ENCODE results near the gene CEP57L1. TPM values are rescaled to one million over a fixed set of nuclear protein-coding genes. Genes with fewer than 3 reads are reported as not detected.

Gene CEP57L1
- total RNA-seq, 1 experiment from 2014 or later, result 20.7 TPM

- ChIA-PET RAD21 (ENCODE audit: low non-redundant PET in 1 of 2, low total read pairs in 2 of 2, uncharacterized antibody in 2 of 2, unreplicated experiment in 2 of 2) (no interaction called here), CTCF (no interaction called here), POLR2A (no interaction called here)
- Histone ChIP-seq H4K20me1 (ENCODE audit: insufficient read depth) (no peaks in the 10 kb centered on the region), H3K9me2 (ENCODE audit: insufficient read depth) (no peaks in the 10 kb centered on the region), H3K4me2 (ENCODE audit: low read length) (no peak overlapping the region), H3K27me3 (ENCODE audit: insufficient read depth, low read length) (no peaks in the 10 kb centered on the region), H3K27ac (ENCODE audit: low read depth, low read length) (no peak overlapping the region), H3K4me3 (replicated peaks in 1 of 2; ENCODE audit: low read depth in 1 of 2, low read length in 2 of 2) (no peak overlapping the region), H3K79me2 (ENCODE audit: insufficient read depth, low read length) (no peaks in the 10 kb centered on the region), H3K9ac (ENCODE audit: low read length) (no peak overlapping the region), H2AFZ (ENCODE audit: low read depth, low read length, poor library complexity, severe bottlenecking) (no peak overlapping the region), H3K4me1 (ENCODE audit: control insufficient read depth in 1 of 2, insufficient read depth in 2 of 2, low read length in 2 of 2) (peaks cover 0 to 4% of the 10 kb centered on the region in 2 experiments; a peak in 2 of 4 replicates), H3K9me3 (ENCODE audit: control insufficient read depth in 1 of 2, insufficient read depth in 1 of 2, low read depth in 1 of 2, low read length in 2 of 2) (no peaks in the 10 kb centered on the region), H3K36me3 (ENCODE audit: control insufficient read depth in 1 of 2, insufficient read depth in 2 of 2, low read length in 2 of 2) (no peaks in the 10 kb centered on the region)
- no peak for TF ChIP-seq CTCF (IDR thresholded peaks at IDR 0.05 in 2 of 3, conservative IDR thresholded peaks at IDR 0.05 in 1 of 3; ENCODE audit: borderline replicate concordance in 1 of 3, insufficient read depth in 1 of 3, low read depth in 2 of 3, low read length in 2 of 3)
- TF ChIP-seq ZBTB33 (IDR thresholded peaks at IDR 0.05; ENCODE audit: extremely low read depth, insufficient replicate concordance, low read length), result no peak
- no peak for TF ChIP-seq EZH2 (IDR thresholded peaks at IDR 0.05)
- TF ChIP-seq TCF7L2 (IDR thresholded peaks at IDR 0.05; ENCODE audit: borderline replicate concordance, extremely low read depth, insufficient read depth, insufficient read length), result no peak
- no peak for TF ChIP-seq RAD21 (IDR thresholded peaks at IDR 0.05; ENCODE audit: low read depth)
- no peak for TF ChIP-seq CEBPB (IDR thresholded peaks at IDR 0.05; ENCODE audit: low read depth)
- TF ChIP-seq EZH2phosphoT487 (IDR thresholded peaks at IDR 0.05; ENCODE audit: borderline replicate concordance), result no peak
- TF ChIP-seq YY1 (IDR thresholded peaks at IDR 0.05; ENCODE audit: extremely low read depth, insufficient replicate concordance, low read depth, low read length), result no peak
- no peak for TF ChIP-seq ZNF274 (IDR thresholded peaks at IDR 0.05; ENCODE audit: low read depth, low read length)
- no peak for TF ChIP-seq MAX (IDR thresholded peaks at IDR 0.05)
- no peak for TF ChIP-seq CBX3 (IDR thresholded peaks at IDR 0.05; ENCODE audit: low read depth)
- no peak for TF ChIP-seq SIN3A (IDR thresholded peaks at IDR 0.05; ENCODE audit: low read depth)
- TF ChIP-seq FOSL1 (IDR thresholded peaks at IDR 0.05; ENCODE audit: low read depth), result no peak
- TF ChIP-seq SP1 (IDR thresholded peaks at IDR 0.05; ENCODE audit: low read depth), result no peak
- TF ChIP-seq ATF3 (IDR thresholded peaks at IDR 0.05), result no peak
- TF ChIP-seq POLR2AphosphoS5 (IDR thresholded peaks at IDR 0.05; ENCODE audit: low read depth, low read length), result no peak
- intact Hi-C loops (cut with micrococcal nuclease), result loop anchor here (10.0 kb wide), 1 partner anchor 622 kb away; no protein-coding TSS in a partner anchor
- no TSS peak for BruUV-seq (replicated peaks)
- ATAC-seq, result no peak
- no peak for DNase-seq (ENCODE audit: low read depth, low spot score)
These were observed 71.4 kb downstream of the CEP57L1 start for GRCh38 chr6:109166673-109167072.

Data from HCT116 (cell line).